Prostate gland (tissue), 2 donors: ENCODE measurements around the gene SYT13.

Experiments
- CTCF ChIP-seq, 4 experiments: fragments of 200-600 bp in 2 of 4; fragments of 450-650 bp in 2 of 4; sonication (generic) in 2 of 4; IDR thresholded peaks; 1 replicate in 3 of 4; 2 replicates in 1 of 4; pipeline ENCODE4 v1.5.1; 2016 to 2019; ENCODE audit warnings: antibody characterized with exemption in 4 of 4, mild to moderate bottlenecking in 2 of 4, moderate library complexity in 2 of 4
- POLR2A ChIP-seq: fragments of 450-650 bp; IDR thresholded peaks from one replicate; pipeline ENCODE4 v1.6.1; 2016; ENCODE audit warnings: antibody characterized with exemption, mild to moderate bottlenecking
- POLR2AphosphoS5 ChIP-seq: sonication (generic); formaldehyde crosslinking; IDR thresholded peaks from one replicate; pipeline ENCODE4 v1.6.1; 2017; ENCODE audit warnings: antibody characterized with exemption

DNA sequence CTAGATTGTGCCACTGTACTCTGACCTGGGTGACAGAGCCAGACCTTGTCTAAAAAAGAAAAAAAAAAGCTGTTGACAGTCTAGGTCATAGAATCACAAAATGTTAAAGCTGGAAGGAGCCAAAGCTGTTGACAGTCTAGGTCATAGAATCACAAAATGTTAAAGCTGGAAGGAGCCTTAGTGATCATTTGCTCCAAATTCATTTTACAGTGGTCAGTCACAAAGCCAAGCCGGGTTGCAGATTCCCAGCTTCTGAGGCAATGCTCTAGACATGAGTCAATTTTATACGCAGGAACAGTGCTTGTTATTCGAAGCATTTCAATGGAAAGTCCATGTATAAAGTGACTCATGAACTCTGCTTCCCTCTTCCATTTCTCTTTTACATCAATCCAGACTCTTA lies 47.4 kb downstream of the SYT13 start:
- TF ChIP-seq POLR2A (no peak), CTCF (IDR thresholded peaks at IDR 0.05) (no peak), POLR2AphosphoS5 (no peak)
